Stimulated activated CD8-positive, alpha-beta memory T cell treated with anti-CD3 and anti-CD28 coated beads, Interleukin-15, amount 100 ng/mL, for 4 hours (primary cell): ENCODE data around the gene SFT2D3.

ENCODE experiments used
- DNase-seq, 2 donors: peaks; one replicate each; pipeline ENCODE4 v3.0.0-alpha.2; 2020; ENCODE audit warnings: low read depth in 2 of 2

The SFT2D3 gene, protein sequence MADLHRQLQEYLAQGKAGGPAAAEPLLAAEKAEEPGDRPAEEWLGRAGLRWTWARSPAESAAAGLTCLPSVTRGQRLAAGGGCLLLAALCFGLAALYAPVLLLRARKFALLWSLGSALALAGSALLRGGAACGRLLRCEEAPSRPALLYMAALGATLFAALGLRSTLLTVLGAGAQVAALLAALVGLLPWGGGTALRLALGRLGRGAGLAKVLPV

DNA sequence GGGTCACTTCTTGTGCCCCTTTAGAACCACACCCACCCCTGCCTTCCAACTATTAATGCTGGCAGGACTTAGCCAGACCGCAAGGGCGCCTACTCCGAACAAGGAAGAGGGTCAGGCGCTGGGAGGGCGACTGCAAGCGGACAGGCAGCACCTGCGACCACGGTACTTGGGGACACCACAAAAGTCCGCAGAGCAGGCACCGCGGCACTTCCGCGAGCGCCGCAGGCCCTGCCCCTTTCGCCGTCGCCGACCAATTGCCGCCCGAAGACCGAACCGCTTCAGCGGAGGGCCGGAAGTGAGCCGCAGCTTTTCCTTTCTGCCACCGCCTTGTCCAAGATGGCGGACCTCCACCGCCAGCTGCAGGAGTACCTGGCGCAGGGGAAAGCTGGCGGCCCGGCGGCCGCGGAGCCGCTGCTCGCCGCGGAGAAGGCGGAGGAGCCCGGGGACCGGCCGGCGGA lies at the start of gene SFT2D3:
Gene SFT2D3, plus strand, starts transcription at position 305 of the 458 bp plus-strand sequence. Its CDS starts 32 bp downstream, at position 337.
- peak; percentile 81 to 84 for DNase-seq

DNA sequence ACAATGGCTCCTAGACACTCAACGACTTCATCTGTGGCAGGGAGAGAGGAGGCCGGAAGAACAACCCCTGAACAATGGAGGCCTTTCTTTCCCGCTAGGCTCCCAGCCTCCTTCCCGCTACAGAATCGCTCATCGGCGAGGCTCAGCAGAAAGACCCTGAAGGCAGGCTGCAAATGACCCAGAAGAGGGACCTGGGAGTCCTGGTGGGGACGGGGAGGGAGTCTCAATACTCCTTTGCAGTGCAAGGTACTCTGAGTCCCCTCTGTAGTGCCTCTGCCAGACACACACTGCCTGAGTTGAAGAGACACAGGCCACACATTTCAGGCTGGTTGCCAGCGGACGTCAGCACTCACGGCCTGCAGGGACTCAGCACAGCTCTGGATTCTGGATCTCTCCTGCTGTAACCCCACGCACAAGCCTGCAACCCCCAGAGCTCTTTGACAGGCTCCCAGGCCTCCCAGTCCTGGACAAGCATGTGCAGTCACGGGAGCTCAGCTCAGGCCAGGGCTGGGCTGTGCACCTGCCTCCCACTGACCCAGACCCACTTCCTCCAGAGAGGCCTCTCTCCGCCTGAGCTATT lies 49.2 kb upstream of the SFT2D3 start:
- DNase-seq: no peak

DNA sequence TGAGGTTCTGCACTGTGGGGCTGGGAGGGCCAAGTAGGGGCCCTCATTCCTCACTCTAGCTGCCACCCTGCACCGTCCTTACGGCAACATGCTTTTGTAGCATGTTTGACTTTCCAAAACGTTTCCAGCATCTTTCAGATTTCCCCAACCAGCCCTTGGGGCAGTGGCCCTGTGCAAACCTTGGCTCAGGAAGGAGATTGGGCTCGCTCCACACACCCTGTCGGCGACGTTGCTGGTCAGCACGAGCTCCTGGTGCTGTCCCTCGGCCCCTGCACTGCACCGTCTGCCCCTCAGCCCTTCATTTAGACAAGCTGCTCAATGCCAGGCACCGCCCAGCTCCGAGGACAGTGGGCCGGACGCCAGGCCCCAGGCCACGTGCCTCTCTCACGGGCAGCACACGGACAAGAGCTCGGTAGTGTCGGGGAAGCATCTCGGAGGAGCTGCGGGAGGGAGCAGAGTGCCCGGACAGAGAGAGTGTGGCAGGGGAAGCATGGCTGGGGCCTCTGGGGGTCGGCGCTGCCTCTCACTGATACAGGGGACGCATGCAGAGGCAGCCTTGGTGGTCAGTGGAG lies 48.4 kb upstream of the SFT2D3 start:
- DNase-seq: no peak

DNA sequence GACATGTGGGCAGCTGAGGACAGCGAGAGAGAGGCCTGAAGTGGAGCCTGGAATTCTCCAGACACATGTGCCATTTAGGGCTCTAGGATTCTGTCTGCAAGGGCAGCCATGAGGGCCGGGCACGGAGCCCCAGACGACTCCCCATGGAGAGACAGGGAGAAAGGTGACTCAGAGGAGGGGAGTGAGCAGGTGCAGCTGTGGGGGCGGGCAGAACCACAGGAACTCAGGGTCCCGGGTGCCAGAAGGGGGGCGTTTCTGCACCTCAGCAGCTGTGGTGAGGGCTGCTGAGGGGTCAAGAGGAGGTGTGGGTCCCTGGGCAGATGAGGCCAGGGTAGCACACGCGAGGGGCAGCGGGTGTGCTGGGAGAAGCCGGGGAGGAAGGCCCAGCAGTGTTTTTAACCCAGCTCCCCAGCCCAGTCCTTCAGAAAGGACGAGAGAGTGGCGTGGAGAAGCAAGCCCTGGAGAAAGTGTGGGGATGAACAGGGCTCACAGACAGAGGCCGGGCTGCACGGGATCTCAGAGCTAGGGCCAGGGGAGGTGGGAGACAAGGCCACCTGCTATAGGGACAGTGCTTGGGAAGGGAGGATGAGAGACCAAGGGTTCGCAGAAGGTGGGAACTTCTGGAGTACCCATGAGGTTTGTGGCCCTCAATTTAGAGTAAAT lies 47.7 kb upstream of the SFT2D3 start:
- no peak for DNase-seq

DNA sequence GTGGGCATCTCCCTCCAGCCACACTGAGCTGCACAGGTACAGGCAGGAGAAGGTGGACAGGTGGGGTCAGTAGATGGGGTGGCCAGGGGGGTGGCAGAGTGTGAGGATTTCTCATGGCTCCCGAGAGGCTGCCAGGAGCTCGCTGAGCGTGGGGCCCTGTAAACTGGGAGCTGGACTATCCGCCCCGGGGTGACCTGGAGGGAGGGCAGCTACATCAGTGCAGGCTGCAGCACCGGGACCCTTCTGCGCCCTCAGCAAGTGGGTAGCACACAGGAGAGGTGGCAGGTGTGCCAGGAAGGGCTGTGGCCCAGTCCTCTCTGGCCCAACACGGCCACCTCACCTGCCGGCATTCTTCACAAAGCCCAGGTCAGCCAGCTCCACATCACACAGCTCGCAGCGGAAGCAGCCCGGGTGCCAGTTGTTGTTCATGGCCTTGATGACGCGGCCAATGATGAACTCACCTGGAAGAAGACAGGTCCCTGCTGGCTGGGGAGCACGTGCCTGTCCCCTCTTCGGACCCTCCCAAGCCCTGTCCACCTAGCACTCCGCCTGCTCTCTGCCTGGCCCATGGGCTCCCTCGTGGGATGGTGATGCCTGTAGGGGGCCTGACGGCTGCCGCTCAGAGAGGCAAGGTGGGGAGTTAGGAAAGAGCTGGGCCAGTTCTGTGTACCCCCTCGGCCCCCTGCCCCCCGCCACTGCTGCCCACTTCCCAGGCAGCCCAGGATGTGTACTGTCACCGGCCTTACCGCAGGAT lies 47.0 kb upstream of the SFT2D3 start:
- no peak for DNase-seq

DNA sequence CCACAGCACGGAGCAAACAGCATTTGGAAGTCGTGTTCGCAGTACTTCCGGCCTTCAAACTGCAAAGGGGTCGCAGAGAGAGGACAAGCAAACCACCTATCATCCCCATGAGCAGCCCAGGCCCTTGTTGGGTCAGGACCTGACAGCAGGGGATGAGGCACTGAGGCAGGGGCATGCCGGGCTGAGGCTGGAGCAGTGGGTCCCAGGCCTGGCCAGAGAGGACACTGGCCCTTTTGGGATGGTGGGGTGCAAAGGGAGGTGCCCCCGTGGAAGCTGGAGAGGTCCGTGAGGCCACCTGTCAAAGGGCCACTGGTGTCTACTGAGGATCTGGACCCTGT lies 46.5 kb upstream of the SFT2D3 start:
- no peak for DNase-seq

DNA sequence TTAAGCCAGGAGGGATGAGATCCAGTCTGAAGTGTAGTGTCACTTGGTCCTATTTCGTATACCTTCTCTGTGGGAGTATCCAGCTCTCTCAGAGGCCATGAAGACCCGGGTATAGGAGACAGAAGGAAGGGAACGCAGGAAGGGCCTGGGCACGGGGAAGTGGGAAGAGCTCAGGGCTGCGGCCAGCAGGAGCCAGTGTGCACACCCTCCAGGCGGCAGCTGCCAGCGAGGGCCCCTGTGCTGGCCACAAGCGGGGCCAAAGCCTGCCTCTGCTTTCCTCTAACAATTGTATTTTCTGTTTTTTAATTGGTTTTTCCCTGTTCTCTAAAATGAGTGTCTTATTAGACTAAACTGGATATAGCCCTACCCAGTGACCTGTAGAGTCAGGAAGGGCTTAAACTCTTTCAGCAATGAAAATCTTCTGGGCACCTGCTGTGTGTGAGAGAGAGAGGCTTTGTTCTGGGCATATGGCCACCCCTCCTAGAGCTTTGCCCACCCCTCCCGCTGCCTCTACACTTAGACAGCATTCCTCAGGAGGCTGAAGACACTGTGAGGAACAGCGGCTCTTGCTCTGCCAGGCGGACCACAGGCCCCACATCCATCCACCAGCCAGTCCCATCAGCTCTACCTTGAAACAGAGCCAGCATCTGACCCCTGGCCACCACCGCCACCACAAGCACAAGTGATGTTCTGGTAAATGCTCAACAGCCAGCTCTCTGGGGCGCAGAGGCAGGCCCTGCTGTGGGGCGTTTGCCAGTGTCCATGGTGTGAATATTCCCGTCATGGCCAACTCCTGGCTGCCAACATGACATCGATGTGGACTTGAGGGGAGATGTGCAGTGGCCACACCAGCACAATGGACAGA lies 45.9 kb upstream of the SFT2D3 start:
- no peak for DNase-seq

DNA sequence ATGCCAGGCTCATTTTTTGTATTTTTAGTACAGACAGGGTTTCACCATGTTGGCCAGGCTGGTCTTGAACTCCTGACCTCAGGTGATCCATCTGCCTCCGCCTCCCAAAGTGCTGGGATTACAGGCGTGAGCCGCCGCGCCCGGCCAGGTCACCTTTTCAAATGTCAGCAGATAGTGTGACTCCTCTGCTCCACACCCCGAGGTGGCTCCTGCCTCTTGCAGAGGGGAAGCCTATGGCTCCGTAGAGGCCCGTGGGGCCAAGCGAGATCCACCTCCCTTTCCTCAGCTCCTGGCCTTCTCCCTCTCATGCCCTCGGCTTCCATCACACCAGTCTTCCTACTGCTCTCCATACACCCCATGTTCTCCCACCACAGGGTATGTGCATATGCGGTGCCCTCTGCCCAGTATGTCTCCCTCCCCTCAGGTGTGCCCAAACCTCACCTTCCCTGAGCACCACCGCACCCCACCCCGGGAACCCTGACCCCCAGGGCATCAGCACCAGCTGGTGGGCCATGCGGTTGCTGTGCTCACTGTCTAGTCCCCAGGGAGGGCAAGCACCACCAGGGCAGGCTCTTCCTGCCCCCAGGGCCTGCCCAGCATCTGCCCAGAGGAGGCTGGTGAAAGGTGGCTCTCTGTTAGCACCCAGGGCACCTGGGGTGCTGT lies 44.6 kb upstream of the SFT2D3 start:
- no peak for DNase-seq

DNA sequence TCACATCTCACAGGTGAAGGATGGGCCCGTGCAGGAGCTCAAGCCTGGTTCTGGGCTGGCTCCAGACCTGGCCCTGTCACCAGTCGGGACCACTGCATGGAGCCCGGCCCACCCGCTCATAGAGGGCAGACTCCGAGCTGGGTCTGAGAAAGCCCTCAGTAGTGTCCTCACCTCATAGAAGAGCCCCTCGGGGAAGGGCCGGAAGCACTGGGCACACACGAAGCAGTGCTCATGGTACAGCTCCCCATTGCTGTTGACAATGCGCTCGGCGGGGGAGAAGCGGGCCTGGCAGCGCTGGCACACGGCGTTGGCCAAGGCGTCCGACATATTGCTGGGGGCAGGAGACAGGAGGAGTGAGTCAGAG lies 44.1 kb upstream of the SFT2D3 start:
- DNase-seq: no peak

DNA sequence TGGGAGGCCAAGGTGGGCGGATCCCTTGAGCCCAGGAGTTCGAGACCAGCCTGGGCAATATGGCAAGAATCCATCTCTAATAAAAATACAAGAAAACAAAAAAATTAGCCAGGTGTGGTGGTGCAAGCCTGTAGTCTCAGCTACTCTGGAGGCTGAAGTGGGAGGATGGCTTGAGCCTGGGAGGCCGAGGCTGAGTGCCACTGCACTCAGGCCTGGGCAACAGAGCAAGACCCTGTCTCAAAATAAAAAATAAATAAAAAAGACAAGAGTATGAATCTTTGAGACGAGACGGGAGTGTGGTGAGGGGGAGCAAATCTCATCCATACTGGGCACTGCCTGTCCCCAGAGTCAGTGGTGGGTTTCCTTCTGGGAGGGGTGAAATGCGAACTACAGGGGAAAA lies 43.2 kb upstream of the SFT2D3 start:
- no peak for DNase-seq

DNA sequence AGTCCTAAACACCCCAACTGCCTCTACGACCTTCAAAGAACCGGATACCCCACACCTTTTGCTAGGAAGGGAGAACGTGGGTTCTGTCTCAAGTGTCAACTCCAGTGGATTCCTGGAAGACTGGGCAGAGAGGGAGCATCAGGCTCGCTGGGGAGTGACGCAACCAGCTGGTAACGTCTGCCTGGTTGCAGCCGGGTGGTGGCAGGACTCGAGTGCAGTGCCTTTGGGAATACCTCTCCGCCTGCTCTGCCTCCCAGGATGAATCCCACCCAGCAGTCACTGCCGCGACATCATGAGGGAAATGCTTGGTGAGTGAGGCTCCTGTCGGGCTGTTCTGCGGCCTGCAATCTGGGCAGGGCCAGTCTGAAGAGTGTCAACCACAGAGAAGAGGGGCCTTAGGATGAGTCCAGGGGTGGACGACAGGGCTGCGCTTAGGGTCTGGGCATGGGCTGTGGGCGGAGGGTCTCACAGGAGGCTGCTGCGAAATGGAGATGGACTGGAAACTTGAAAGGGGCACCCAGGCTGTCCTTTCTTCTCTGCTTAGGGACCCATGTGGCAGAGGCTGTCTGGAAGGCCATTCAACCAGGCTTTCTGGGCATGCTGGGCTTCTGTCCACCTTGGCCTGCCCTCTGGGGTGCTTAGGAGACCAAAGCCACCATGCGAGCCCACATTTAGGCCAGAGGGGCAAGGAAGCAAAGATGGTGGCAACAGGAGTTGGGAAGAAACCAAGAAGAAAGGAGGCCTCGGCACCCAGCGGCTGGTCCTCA lies 42.5 kb upstream of the SFT2D3 start:
- no peak for DNase-seq

DNA sequence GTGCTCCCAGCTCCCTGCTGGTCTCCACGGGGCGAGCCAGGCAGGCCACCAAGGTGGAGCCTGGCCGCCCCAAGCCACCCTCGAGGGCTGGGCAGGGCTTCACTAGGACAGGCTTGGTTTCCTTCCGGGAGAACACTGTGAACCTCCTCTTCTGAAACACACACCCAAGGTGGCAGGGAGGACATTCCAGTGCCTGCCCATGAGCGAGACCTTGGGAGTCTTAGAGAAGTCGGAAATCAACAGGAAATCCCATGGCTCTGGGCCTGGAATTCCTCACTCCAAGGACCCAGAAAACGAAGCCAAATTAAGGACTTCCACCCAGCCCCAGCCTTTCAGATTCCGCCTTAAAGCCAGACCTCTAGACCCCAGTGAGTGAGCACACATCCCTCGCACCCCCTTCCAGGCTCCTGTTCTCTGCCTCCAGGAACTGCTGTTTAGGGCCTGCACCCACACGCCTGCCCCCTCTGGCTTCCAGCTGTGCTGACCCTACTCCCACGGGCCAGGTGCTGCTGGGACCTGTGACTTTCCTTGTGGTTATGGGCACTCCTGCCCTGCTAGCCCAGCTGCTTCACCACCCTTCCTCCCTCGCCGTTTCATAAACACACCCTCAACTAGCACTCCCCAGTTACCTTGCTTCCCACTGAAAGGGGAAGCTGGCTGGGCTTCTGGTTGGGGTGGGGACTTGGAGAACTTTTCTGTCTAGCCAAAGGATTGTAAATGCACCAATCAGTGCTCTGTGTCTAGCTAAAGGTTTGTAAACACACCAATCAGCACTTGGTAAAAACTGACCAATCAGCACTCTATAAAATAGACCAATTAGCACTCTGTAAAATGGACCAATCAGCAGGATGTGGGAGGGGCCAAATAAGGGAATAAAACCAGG lies 41.6 kb upstream of the SFT2D3 start:
- no peak for DNase-seq

DNA sequence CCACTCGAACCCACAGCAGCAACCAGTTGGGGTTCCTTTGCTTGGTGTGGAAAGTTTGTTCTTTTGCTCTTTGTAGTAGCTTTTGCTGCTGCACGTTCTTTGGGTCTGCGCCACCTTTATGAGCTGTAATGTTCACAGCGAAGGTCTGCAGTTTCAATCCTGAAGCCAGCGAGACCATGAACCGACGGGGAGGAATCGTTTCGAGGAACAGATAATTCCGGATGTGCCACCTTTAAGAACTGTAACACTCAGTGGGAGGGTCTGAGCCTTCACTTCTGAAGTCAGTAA lies 41.1 kb upstream of the SFT2D3 start:
- no peak for DNase-seq

DNA sequence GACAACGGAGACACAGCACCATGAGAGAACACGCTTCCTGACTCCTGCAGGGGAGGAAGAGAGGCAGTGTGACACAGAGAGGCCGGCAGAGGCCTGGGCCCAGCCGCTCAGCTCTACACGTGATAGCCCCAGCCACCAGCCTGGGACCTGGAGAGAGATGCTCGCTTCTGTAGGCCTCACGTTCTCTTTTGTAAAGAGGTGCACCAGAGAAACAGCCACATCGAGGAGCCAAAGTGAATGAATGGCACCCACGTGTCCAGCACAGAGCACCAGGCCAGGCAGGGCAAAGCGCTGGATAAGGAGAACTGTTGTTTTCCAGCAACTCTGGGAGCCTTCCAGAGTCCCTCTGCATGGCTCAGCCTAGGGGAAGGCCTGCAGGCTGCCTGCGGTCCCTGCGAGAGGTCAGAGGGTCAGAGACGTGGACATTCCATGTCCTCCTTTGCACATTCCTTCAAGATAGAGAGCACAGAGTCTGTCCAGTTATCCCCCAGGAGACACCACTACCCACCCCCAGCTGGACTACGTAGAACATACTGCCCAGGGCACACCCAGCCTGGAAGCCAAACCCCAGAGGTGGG lies 40.1 kb upstream of the SFT2D3 start:
- no peak for DNase-seq

DNA sequence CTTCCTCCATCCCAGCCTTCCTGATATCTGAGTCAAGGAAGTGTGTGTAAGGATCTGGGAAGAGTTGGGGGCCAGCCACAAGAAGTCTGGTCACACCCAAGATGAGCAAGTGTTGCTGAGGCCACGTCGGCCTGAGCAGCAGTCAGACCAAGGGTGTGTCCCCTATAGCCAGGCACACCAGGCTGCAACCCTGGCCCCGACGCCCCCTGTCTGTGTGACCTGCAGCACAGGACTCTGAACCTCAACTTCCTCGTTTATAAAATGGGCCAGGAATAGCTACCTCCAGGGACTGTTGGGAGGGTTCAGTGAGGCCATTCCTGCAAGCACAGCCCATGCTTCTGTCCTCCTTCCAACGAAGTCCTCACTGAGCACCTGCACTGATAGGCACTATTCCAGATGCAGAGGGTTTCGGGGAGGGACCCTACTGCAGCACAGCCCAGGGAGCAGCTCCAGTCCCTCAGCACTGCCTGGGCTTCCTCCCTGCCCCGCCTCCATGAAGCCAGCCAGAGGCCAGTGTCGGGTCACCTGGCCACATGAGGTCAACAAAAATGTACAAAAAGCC lies 39.3 kb upstream of the SFT2D3 start:
- no peak for DNase-seq

DNA sequence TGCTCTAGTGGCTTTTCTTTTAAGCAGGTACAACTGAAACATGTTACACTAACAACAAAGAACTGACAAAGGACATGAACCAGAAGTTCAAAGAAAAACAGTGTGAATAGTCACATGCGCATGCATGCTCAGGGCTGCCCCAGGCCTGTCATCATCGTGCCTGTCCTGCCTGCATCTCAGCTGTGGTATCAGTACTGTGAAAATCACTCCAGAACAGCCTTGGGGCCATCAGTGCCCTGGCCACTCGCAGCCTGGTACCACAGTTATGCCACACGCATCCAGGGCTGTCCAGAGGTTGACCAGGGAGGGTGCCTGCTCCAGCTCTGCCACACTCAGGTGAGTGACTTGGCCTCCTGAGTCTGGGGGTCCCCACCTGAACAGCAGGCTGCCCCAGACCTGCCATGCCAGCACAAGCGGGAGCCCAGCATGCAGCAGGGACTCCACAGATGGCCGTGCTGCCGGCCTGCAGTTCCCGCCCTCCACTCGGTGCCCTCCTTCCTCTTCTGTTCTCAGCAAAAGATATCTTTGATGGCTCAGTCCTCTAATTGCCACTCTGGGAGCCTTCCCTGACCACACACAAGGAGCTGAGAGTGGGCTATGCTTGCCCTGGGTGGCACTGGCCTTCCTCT lies 38.2 kb upstream of the SFT2D3 start:
- DNase-seq: no peak

DNA sequence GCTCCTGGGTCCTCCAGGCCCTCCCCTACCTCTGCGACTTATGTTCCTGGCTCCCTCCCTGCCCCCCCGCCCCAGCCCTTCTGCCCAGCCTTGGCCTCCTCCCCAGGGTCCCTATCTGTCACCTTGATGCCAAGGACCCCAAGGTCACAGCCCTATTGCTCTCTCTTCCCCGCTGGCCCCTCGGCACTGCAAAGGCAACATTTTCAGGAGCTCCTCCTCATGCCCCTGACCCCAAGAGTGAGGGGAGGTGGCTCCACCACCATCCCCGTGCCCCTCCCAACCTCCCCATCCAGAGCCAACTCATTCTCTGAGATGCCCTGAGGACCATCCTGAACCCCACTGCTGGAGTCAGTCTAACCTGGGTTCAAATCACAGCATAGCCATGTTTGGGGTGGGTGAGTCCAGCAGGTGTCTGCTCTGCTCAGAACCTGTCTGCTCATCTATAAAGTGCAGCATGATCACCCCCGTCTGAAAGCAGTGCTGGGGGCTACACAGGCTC lies 37.7 kb upstream of the SFT2D3 start:
- DNase-seq: no peak
